VCaP (cell line): ENCODE data around the gene MORN1.

Experiments used
- H3K27ac ChIP-seq: fragments of 450-650 bp; 2 replicates; pipeline ENCODE4 v1.5.1; 2017
- TF ChIP-seq, protein P1 (sequence below): fragments of 450-650 bp; conservative IDR thresholded peaks from 2 replicates; pipeline ENCODE4 v1.5.1; 2017; ENCODE audit warnings: mild to moderate bottlenecking, moderate library complexity

MORN1 gene

DNA sequence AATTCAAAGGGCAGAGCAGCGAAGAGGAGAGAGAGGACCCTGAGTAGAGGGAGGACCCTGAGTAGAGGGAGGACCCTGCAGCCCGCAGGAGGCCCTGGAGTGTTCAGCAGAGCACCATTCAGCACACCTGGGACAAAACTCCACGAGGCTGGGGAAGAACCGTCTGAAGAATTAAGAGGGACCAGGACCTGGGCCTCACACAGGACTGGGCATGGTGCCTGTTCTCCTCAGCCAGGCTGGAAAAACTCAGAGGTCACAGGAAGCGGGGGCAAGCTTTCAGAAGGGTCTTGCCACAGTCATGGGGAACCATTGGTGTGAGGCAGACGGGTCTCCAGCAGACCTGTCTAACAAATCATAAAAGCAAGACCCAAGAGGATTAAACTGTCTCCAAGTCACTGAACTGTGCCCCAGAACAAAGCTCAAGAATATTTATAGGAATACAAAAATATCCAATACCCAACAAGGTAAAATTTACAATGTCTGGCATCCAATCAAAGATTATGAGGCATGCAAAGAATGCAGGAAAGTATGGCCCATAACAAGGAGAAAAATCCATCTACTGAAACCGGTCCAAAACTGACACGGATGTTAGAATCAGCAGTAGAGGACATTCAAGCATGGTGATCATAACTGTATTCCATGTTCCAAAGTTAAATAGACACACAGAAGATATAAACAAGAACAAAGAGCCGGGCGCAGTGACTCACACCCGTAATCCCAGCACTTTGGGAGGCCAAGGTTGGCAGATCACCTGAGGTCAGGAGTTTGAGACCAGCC is 30.6 kb downstream of the MORN1 start:
- TF ChIP-seq, protein P1, sequence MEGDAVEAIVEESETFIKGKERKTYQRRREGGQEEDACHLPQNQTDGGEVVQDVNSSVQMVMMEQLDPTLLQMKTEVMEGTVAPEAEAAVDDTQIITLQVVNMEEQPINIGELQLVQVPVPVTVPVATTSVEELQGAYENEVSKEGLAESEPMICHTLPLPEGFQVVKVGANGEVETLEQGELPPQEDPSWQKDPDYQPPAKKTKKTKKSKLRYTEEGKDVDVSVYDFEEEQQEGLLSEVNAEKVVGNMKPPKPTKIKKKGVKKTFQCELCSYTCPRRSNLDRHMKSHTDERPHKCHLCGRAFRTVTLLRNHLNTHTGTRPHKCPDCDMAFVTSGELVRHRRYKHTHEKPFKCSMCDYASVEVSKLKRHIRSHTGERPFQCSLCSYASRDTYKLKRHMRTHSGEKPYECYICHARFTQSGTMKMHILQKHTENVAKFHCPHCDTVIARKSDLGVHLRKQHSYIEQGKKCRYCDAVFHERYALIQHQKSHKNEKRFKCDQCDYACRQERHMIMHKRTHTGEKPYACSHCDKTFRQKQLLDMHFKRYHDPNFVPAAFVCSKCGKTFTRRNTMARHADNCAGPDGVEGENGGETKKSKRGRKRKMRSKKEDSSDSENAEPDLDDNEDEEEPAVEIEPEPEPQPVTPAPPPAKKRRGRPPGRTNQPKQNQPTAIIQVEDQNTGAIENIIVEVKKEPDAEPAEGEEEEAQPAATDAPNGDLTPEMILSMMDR, result no peak
- H3K27ac ChIP-seq, result peak overlapping the region; percentile 8; the same call in 1 of the 2 replicates

DNA sequence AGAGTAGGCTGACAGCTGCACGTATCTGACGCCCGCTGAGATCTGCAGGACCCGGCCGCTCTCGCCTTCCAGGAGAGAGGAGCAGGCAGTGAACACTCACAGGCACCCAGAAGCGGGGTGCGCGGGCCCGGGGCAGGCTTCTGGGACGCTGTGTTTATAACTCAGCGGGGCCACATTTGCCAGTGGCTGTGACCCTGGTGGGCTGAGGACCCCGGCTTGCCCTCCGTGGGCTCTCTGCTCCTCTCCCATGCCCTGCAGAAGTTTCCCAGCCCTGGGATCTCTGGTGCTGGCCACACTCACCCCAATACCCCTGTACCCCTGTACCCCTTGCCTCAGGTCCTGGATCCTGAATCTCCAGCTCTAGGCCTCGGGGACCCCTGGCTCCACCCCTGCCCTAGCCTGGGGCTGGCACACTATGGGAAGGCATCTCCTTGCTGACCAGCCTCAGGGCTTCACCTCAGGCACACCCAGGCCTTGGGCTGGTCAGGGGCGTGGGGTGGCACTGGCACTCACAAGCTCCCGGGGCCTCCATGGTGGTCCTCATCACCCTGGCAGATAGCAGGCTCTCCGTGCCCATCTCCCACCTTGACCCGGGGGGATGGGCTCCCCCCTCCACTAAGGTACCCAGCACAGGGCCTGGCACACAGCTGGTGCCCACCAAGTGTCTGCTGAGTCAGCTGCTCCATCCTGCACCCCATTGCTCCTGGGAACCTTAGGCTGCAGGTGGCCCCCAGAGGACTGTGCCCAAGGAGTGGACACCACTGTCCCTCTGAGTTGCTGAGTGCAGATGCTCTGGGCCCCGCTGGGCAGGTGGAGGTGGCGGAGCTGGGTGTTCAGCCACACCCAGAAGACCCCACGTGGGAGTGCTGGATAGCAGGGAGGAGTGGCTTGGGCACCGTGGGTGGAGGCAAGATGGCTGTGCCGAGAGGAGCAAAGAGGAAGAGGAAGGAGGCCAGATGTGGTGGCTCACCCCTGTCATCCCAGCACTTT is 32.4 kb downstream of the MORN1 start:
- TF ChIP-seq, protein P1, result no peak
- H3K27ac ChIP-seq, result no peak overlapping the region

DNA sequence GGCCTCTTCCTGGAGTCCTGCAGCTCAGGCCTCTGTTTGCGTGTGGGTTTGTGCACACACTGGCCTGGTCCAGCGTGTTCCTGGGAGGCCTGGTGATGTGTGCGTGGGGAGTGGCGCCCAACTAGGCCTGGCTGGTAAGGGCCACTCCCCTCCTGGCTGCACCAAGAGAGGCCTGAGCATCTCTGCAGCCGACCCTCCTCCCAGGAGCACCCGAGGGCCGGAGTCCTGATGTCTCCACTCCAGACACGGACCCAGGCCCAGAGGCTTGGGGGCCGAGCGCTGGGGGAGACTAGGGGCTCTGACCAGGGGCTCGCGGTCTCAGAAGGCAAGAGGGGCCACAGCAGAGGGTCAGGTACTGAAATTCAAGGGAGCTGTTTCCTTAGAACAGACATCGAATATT is 33.3 kb downstream of the MORN1 start:
- TF ChIP-seq, protein P1, result no peak
- no peak overlapping the region for H3K27ac ChIP-seq

DNA sequence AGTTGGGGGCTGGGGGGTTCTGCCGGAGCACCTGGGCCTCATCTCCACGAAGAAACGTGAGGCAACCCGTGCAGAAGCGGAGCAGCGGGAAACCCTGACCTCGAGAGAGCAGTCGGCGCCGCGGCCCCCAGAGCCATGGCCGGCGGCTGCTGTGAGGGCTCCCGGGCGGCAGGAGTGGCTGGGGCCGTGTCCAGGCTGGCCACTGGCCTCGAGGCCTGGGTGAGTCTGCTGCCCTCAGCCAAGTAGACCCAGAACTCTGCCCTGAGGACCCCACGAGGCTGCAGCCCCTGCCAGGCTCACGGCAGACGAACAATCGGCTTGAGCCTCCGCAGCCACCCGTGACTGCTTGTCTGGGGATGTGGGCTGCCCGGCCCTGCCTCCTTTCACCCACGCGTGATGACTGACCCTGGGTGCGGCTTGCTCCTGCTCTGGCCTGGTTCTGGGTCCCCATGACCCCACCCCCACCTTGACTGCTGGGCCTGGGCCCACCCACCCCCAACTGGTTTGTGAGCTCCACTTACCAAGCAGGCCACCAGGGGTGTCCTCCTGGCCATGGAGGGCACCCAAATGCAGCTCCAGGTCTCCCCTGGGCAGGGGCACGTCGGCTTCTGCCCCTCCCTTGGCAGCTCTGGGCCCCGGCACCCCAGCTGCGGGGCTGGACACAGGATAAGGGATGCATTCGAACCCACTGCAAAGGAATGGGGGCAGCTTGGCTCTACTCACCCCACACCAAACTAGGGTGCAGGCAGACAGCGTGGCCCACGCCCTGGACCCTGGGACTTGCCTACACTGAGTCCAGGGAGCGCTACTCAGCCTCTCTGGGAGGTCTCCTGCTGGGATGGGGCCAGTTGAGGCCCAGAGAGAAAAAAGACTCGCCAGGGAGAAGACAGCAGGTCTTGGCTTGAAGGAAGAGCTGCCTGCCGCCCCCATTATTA is 34.2 kb downstream of the MORN1 start:
- TF ChIP-seq, protein P1, result no peak
- H3K27ac ChIP-seq, result no peak overlapping the region

DNA sequence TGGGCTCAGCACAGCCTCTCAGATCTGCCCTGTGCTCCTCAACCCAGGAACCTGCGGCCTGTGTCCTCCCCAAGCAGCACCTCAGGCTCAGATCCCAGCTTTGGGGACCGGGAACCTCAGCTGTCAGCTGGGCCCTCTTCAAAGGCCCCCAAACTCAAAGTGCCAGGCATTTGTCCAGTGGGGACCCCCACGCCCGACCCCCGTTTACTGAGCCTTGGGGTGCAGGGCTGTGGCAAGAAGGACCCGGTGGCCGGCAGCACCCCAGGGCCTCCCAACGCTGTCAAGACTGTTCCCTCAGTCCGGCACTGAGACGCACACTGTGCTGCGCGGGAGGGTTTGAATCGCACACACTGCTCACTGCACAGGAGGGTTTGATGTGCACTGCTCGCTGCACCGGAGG is 35.0 kb downstream of the MORN1 start:
- TF ChIP-seq, protein P1, result no peak
- H3K27ac ChIP-seq, result no peak overlapping the region

DNA sequence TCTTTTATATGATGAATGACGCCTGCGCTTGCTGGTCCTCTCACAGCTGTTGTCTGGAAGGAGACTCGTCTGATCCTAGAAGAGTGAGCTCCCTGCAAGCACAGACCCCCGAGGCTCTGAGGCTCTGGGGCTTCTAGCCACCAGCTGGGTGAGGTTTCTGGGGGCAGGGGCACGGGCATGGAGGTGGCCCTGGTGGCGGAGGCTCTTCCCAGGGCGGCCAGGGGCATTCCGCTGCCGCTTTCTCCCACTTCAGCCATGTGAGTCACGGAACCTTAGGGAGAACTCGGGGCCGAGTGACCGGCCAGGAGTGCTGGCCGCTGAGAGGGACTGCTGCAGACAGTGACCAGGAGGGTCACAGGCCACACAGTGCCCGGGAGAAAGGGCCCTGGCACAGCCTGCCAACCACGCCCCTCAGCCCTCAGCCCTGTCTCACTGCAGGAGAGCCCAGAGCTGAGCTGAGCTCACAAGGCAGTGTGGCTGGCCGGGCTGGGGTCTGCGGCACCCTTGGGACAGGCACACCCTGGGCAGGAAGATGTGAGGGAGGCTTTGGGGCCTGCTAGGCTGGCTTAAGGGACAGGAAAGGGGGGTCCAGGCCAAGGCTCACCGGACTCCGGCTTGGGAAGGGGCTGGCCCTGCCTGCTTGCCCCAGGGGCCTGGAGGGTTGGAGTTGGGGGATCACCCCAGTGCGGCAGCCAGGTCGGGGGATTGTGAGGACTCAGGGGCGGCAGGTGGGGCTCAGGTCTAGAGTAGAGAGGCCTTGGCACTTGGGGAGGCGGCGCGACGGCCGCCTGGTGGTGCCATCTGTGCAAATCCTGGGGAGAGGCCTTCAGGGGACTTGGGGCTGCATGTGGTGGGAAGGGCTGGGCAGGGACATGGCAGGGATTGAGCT is 35.7 kb downstream of the MORN1 start:
- no peak overlapping the region for H3K27ac ChIP-seq
- TF ChIP-seq, protein P1, result no peak
